ENCODE data around the gene TEX19.

GRCh38 chr17:82342361-82343079 lies 16.5 kb upstream of the TEX19 start:
- no peak for TF ChIP-seq POLR2A (IDR thresholded peaks at IDR 0.05)
- TF ChIP-seq CTCF (IDR thresholded peaks at IDR 0.05) = no peak
